Activated T-cell treated with anti-CD3 and anti-CD28 coated beads for 1 hour (primary cell): ENCODE data around the gene NLK.

ENCODE experiments used
- DNase-seq: peaks from one replicate; pipeline ENCODE4 v3.0.0-alpha.2; 2020; ENCODE audit warnings: low read depth

The NLK gene

GRCh38 chr17:28040406-28040805, 2.1 kb upstream of the NLK start:
- no peak for DNase-seq

DNA sequence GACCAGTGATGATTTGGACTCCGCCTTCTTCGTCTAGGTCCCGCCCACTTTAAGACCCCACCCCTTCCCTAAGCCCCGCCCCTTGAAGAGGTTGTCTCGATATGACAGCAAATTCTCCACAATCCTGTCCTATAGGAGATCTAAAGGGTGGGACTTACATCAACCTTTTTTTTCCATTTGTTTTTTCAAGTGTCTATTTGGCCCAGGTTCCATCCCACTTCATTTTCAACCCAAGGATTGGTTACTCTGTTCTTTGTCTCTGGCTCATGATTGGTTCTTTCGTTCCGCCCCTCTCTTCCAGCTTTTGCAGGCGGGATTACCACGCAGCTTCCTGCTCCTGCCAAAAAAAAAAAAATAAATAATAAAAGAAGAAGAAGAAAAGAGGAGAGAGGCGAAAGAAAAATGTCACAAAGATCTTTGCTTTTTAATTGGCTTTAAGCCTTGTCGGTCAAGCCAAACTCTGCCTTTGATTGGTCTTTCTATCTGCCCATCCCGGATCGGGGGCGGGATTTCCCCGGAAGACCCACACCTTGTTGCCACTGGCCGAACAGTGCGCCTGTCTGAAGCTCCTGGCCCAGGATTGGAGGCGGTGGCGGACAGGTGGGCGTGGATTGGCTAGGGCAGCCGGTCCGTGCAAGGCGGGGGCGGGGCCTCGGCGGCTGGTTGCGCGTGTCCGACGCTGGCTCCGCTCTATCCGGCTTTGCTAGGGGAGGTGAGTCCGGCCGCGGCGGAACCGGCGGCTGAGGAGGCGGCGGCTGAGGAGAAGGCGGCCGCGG, 1.2 kb upstream of the NLK start:
- peak; percentile 97 for DNase-seq

- DNase-seq: no peak
Measured at GRCh38 chr17:28041844-28042656, 427 bp upstream of the NLK start.

DNA sequence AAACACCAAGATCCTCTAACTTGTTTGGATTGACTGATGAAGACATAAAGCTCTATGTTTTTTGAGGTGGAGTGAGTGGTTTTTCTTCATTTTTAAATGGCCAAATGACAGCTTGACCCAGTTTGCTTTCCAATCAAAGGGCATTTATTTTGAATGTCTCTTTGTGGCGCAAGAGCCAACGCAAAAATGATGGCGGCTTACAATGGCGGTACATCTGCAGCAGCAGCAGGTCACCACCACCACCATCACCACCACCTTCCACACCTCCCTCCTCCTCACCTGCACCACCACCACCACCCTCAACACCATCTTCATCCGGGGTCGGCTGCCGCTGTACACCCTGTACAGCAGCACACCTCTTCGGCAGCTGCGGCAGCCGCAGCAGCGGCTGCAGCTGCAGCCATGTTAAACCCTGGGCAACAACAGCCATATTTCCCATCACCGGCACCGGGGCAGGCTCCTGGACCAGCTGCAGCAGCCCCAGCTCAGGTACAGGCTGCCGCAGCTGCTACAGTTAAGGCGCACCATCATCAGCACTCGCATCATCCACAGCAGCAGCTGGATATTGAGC, 329 bp downstream of the NLK start:
- no peak for DNase-seq

GRCh38 chr17:28043296-28043695, 819 bp downstream of the NLK start:
- DNase-seq: no peak

GRCh38 chr17:28043741-28044140, 1.3 kb downstream of the NLK start:
- no peak for DNase-seq

- no peak for DNase-seq
Measured at GRCh38 chr17:28045304-28045703, 2.8 kb downstream of the NLK start.

- DNase-seq: no peak
Measured at GRCh38 chr17:28046034-28046825, 3.8 kb downstream of the NLK start.

DNA sequence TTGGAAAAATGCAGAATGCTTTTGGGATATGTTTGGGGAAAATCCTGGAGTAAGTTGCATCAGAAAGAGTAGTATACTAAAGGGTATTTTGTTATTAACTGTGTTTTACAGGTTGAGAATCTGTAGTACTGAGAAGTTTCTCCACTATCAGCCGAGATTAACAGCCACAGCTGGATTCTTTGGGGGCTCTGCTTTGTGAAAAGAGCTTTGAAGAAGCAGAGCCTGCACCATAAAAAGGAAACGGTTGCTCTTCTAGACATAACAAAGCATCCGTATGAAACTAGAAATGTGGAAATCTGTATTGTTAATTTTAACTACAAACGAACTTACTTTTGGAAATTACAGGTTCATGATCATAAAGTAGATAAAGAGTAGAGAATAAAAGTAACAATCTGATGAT, 5.3 kb downstream of the NLK start:
- no peak for DNase-seq

DNA sequence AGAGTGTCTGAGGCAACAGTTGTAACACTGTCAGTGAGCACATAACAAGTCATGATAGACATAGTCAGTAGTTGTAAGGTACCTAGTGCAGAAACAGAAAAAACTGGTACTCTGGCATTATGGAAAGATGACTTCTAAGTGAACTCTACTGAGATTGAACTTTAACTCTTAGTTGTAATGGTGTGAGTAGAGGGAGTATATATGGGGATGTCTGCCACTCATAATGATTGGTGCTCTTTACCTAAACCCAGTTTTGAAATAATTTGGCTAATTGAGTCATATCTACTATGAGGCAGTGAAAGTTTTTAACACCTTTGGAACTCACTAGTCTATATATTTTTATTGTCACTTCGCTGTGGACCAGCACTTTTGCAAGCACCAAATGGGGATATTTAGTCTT, 6.6 kb downstream of the NLK start:
- DNase-seq: no peak

GRCh38 chr17:28053044-28053670, 10.7 kb downstream of the NLK start:
- no peak for DNase-seq

- no peak for DNase-seq
Measured at GRCh38 chr17:28053725-28054124, 11.2 kb downstream of the NLK start.

DNA sequence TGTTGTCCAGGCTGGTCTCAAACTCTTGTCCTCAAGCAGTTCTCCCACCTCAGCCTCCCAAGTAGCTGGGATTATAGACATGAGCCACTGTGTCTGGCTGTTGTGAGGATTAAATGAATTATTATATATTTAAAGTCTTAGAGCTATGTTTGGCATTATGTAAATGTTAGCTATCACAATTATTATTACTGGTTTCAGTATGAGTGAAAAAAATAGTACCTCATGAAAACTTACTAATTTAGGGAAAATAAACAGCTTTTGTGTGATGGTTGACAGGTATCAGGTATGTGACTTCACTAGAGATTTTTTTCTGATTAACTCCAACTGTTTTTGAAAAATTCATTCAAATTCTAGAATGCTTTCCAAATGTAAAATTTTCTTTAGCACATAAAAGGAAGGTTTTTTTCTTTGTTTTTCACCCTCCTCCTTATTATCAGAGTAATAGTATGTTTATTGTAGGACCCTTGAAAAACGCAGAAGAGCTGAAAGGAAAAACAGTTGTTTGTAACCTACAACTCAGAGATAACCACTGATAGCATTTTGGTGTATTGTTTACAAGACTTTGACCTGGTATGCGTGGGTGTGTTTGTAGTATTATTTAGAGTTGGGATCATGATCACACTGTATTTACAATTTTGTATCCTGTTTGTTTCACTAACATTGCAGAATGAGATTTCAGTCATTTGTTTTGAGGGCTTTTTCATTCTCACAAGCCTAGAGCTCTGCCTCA, 13.2 kb downstream of the NLK start:
- DNase-seq: no peak

DNA sequence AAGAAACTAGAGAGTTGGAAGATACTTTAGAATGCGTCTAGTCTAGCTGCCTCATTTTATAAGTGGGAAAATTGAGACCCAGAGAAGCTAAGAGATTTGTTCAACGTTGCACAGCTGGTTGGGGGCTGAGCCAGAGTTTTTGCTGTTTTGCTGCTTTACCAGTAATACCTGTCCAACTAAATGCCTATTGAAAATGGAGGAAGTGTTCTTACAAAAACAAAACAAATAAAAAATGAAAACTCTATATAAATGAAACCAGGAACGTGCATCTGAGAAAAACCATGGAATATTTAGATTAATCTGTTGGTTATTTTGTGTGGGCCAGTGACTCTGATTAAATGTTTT, 13.8 kb downstream of the NLK start:
- DNase-seq: no peak

GRCh38 chr17:28057731-28058246, 15.3 kb downstream of the NLK start:
- DNase-seq: no peak

DNA sequence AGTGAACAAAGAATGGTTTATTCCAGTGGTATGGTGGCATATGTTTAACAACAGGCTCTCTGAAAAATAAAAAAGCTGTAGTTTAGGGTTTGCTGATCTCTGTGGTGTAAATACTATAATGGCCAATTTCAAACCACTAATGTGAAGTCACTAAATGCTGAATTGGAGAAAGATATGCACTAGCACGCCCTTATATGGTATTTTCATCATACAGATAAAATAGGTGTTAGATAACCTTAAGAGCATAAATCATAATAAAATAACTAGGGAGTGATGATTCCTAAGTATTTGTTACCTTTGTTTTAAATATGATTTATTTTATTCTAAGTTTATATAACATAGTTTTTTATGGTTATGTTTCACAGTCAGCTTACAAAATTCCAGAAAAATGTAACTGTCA, 17.2 kb downstream of the NLK start:
- no peak for DNase-seq

GRCh38 chr17:28065706-28066105, 23.2 kb downstream of the NLK start:
- DNase-seq: no peak

GRCh38 chr17:28069061-28069460, 26.6 kb downstream of the NLK start:
- DNase-seq: no peak

DNA sequence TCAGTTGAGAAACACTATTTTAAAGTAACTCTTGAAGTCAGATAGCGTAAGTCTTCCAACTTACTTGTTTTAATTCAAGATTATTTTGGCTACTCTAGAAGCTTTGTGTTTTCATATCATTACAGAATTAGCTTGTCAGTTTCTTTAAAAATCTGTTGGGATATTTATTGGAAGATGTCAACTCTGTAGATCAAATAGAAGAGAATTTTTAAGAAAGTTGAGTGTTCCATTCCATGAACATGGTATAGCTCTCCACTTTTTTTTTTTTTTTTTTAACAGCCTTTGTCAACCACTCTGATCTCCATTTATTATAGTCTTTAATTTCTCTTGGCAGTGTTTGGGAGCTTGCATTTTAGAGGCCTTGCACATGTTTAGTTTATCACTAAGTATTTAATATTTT, 28.7 kb downstream of the NLK start:
- DNase-seq: no peak

DNA sequence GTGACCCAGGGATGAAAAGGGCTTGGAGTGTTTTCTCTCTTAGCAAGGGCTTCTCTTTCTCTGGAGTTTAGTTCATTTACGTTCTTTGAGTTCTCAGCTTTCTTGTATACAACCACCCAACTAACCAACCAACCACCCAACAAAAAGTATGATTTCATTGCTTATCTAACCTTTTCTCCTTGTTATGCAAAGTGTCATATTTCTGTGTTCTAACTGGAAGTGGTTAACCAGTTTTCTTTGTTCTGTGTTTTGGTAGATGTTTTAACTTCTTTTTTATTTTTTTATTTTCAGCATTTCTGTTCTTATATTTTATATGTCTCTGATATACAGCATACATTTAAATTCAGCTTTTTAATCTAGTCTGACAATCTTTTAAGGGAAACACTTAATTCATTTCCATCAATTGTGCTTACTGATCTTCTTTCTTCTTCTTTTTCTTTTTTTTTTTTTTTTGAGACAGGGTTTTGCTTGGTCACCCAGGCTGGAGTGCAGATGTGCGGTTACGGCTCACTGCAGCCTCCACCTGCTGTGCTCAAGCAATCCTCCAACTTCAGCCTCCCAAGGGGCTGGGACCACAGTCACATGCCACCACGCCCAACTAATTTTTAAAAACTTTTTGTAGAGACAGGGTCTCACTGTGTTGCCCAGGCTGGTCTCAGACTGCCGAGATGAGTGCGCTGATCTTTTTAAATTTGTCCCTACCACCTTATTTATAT, 29.6 kb downstream of the NLK start:
- no peak for DNase-seq
